ENCODE measurements around the gene SPG11.
A peak's percentile ranks its signal among the peaks of the same experiment; 100 is the strongest.

The SPG11 gene, protein sequence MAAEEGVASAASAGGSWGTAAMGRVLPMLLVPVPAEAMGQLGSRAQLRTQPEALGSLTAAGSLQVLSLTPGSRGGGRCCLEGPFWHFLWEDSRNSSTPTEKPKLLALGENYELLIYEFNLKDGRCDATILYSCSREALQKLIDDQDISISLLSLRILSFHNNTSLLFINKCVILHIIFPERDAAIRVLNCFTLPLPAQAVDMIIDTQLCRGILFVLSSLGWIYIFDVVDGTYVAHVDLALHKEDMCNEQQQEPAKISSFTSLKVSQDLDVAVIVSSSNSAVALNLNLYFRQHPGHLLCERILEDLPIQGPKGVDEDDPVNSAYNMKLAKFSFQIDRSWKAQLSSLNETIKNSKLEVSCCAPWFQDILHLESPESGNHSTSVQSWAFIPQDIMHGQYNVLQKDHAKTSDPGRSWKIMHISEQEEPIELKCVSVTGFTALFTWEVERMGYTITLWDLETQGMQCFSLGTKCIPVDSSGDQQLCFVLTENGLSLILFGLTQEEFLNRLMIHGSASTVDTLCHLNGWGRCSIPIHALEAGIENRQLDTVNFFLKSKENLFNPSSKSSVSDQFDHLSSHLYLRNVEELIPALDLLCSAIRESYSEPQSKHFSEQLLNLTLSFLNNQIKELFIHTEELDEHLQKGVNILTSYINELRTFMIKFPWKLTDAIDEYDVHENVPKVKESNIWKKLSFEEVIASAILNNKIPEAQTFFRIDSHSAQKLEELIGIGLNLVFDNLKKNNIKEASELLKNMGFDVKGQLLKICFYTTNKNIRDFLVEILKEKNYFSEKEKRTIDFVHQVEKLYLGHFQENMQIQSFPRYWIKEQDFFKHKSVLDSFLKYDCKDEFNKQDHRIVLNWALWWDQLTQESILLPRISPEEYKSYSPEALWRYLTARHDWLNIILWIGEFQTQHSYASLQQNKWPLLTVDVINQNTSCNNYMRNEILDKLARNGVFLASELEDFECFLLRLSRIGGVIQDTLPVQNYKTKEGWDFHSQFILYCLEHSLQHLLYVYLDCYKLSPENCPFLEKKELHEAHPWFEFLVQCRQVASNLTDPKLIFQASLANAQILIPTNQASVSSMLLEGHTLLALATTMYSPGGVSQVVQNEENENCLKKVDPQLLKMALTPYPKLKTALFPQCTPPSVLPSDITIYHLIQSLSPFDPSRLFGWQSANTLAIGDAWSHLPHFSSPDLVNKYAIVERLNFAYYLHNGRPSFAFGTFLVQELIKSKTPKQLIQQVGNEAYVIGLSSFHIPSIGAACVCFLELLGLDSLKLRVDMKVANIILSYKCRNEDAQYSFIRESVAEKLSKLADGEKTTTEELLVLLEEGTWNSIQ (N-terminal part only)

DNA sequence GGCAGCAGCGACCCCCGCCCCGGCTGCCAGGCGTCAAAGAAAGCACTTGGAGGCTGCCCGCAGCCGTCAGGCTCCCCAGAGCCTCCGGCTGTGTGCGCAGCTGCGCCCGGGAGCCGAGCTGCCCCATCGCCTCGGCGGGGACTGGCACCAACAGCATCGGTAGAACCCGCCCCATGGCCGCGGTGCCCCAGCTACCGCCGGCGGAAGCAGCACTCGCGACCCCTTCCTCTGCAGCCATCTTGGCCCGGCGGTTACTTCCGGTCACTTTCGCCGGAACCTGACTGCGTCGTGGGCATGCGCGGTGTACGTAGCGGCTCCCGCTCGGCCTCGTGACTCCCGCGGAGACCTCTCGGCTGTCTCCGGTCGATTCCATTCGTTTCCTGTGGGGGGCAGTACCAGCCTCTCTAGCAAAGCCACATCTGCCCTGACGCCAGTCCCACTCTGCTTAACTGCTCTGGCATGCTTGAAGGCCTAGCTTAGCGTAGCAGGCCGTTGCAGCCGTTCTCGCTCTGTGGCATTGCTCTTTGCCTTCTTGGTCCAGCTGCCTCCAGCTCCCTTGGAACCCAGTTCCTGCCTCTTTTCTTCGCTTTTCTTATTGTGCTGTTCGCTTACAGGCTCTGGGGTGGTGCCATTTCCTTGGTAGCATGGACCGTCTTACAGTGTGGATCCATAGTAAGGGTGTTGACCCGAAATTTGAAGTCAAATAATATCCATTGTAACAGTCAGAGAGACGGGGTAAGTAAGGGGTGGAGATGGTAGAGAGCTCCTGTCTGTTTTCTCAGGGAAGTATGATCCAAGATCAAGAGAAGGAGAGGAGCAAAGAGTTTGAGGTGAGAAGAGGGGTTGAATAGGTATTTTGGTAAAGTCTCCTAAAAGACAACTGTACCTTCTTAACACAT, at the start of gene SPG11:
TSS of gene SPG11 (minus strand) at position 253 of the 899 bp plus-strand sequence. CDS start at position 238, 15 bp downstream.
- TF ChIP-seq, protein P1, sequence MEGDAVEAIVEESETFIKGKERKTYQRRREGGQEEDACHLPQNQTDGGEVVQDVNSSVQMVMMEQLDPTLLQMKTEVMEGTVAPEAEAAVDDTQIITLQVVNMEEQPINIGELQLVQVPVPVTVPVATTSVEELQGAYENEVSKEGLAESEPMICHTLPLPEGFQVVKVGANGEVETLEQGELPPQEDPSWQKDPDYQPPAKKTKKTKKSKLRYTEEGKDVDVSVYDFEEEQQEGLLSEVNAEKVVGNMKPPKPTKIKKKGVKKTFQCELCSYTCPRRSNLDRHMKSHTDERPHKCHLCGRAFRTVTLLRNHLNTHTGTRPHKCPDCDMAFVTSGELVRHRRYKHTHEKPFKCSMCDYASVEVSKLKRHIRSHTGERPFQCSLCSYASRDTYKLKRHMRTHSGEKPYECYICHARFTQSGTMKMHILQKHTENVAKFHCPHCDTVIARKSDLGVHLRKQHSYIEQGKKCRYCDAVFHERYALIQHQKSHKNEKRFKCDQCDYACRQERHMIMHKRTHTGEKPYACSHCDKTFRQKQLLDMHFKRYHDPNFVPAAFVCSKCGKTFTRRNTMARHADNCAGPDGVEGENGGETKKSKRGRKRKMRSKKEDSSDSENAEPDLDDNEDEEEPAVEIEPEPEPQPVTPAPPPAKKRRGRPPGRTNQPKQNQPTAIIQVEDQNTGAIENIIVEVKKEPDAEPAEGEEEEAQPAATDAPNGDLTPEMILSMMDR (IDR thresholded peaks at IDR 0.05; ENCODE audit: low read depth, low read length) = peak; percentile 88
- peak; percentile 94 for DNase-seq (ENCODE audit: extremely low read depth, low read depth)

DNA sequence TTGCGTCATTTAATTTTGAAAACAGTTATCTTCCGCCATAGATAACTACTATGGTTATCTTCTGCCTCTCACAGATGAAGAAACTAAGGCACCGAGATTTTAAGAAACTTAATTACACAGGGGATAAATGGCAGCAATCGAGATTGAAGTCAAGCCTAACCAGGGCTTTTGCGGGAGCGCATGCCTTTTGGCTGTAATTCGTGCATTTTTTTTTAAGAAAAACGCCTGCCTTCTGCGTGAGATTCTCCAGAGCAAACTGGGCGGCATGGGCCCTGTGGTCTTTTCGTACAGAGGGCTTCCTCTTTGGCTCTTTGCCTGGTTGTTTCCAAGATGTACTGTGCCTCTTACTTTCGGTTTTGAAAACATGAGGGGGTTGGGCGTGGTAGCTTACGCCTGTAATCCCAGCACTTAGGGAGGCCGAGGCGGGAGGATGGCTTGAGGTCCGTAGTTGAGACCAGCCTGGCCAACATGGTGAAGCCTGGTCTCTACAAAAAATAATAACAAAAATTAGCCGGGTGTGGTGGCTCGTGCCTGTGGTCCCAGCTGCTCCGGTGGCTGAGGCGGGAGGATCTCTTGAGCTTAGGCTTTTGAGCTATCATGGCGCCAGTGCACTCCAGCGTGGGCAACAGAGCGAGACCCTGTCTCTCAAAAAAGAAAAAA, 49.0 kb upstream of the SPG11 start:
- TF ChIP-seq, protein P1 (IDR thresholded peaks at IDR 0.05; ENCODE audit: low read depth, low read length) = no peak
- peak; percentile 69 for DNase-seq (ENCODE audit: extremely low read depth, low read depth)

DNA sequence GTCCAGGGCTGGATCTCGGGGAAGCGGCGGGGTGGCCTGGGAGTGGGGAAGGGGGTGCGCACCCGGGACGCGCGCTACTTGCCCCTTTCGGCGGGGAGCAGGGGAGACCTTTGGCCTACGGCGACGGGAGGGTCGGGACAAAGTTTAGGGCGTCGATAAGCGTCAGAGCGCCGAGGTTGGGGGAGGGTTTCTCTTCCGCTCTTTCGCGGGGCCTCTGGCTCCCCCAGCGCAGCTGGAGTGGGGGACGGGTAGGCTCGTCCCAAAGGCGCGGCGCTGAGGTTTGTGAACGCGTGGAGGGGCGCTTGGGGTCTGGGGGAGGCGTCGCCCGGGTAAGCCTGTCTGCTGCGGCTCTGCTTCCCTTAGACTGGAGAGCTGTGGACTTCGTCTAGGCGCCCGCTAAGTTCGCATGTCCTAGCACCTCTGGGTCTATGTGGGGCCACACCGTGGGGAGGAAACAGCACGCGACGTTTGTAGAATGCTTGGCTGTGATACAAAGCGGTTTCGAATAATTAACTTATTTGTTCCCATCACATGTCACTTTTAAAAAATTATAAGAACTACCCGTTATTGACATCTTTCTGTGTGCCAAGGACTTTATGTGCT, 48.4 kb upstream of the SPG11 start:
- no peak for DNase-seq (ENCODE audit: extremely low read depth, low read depth)
- TF ChIP-seq, protein P1 (IDR thresholded peaks at IDR 0.05; ENCODE audit: low read depth, low read length) = no peak

DNA sequence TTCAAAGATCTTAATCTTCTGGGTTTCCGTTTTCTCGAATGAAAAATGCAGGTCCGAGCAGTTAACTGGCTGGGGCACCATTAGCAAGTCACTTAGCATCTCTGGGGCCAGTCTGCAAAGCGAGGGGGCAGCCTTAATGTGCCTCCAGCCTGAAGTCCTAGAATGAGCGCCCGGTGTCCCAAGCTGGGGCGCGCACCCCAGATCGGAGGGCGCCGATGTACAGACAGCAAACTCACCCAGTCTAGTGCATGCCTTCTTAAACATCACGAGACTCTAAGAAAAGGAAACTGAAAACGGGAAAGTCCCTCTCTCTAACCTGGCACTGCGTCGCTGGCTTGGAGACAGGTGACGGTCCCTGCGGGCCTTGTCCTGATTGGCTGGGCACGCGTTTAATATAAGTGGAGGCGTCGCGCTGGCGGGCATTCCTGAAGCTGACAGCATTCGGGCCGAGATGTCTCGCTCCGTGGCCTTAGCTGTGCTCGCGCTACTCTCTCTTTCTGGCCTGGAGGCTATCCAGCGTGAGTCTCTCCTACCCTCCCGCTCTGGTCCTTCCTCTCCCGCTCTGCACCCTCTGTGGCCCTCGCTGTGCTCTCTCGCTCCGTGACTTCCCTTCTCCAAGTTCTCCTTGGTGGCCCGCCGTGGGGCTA, 47.8 kb upstream of the SPG11 start, which contains the start of the genes B2M and PATL2:
TSS of gene B2M (plus strand) at position 422 of the 647 bp plus-strand sequence. CDS start at position 452, 30 bp downstream.
TSS of gene PATL2 (minus strand) at position 228 of the 647 bp plus-strand sequence. CDS start 34,833 bp downstream, outside the sequence.
- DNase-seq (ENCODE audit: extremely low read depth, low read depth) = peak; percentile 91
- TF ChIP-seq, protein P1 (IDR thresholded peaks at IDR 0.05; ENCODE audit: low read depth, low read length) = peak; percentile 5

DNA sequence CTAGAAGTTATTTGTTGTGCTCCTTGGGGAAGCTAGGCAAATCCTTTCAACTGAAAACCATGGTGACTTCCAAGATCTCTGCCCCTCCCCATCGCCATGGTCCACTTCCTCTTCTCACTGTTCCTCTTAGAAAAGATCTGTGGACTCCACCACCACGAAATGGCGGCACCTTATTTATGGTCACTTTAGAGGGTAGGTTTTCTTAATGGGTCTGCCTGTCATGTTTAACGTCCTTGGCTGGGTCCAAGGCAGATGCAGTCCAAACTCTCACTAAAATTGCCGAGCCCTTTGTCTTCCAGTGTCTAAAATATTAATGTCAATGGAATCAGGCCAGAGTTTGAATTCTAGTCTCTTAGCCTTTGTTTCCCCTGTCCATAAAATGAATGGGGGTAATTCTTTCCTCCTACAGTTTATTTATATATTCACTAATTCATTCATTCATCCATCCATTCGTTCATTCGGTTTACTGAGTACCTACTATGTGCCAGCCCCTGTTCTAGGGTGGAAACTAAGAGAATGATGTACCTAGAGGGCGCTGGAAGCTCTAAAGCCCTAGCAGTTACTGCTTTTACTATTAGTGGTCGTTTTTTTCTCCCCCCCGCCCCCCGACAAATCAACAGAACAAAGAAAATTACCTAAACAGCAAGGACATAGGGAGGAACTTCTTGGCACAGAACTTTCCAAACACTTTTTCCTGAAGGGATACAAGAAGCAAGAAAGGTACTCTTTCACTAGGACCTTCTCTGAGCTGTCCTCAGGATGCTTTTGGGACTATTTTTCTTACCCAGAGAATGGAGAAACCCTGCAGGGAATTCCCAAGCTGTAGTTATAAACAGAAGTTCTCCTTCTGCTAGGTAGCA, 47.0 kb upstream of the SPG11 start:
- no peak for DNase-seq (ENCODE audit: extremely low read depth, low read depth)
- TF ChIP-seq, protein P1 (IDR thresholded peaks at IDR 0.05; ENCODE audit: low read depth, low read length) = peak; percentile 50
